HUES48 (cell line): ENCODE data around the gene CDKN2D.
A peak's percentile ranks its signal among the peaks of the same experiment; 100 is the strongest.

Source experiments
- H3K27ac ChIP-seq: one replicate; pipeline ENCODE4 v1.7.0; 2013; ENCODE audit warnings: low read depth, low read length, inconsistent platforms
- H3K27me3 ChIP-seq: 2 replicates; pipeline ENCODE4 v1.6.1; 2013; ENCODE audit warnings: mild to moderate bottlenecking, low read length; ENCODE audit not compliant: control insufficient read depth, insufficient read depth
- H3K36me3 ChIP-seq: 2 replicates; pipeline ENCODE4 v1.6.1; 2013; ENCODE audit warnings: low read length; ENCODE audit not compliant: control insufficient read depth, insufficient read depth
- H3K4me1 ChIP-seq: 2 replicates; pipeline ENCODE4 v1.6.1; 2013; ENCODE audit warnings: mild to moderate bottlenecking, low read length; ENCODE audit not compliant: control insufficient read depth, insufficient read depth
- H3K4me3 ChIP-seq: 2 replicates; pipeline ENCODE4 v1.5.1; 2013; ENCODE audit warnings: mild to moderate bottlenecking, low read depth, low read length
- H3K9ac ChIP-seq: 2 replicates; pipeline ENCODE4 v1.6.1; 2013; ENCODE audit warnings: mild to moderate bottlenecking, low read depth, low read length, moderate library complexity
- H3K9me3 ChIP-seq: 2 replicates; pipeline ENCODE4 v1.6.1; 2013; ENCODE audit warnings: low read length; ENCODE audit not compliant: control insufficient read depth, insufficient read depth

Gene CDKN2D

GRCh38 chr19:10518444-10519361 lies 50.1 kb downstream of the CDKN2D start:
- Histone ChIP-seq H3K27me3 (peaks cover 58% of the 10 kb centered on the region), H3K9ac (no peak overlapping the region), H3K36me3 (no peaks in the 10 kb centered on the region), H3K9me3 (no peaks in the 10 kb centered on the region), H3K4me1 (peaks cover 9% of the 10 kb centered on the region; the same call in 1 of the 2 replicates), H3K4me3 (peak overlapping the region; percentile 78), H3K27ac (no peak overlapping the region)

DNA sequence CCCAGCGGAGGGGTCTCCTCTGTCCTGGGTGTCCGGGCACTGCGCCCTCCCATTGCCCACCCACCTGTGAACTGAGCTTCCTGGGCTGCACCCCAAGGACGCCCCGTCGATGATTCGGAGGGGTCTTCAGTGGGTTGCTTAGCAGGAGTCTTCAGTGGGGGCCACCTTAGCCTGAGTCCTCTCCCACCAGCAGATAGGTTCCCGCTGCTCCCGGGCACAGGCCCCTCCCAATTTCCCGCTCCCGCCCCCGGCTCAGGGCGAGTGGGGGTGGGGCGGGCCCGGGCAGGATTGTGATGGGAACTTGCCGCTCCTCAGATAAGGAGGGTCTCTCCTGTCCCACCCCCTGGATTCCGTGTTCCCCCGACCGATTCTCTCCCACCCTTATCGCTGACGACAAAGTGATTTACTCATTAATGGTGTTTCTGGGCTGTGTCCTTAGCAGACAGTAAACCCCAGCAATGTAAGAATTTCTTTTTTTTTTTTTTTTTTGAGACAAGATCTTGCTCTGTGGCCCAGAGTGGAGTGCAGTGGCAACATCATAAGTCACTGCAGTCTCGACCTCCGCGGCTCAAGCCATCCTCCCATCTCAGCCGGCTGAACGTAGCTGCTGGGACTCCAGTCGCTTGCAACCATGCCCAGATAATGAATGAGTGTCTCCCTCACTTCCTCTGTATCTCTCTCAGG lies 50.9 kb downstream of the CDKN2D start:
- Histone ChIP-seq H3K4me3 (peak overlapping the region; percentile 78), H3K4me1 (peaks cover 9% of the 10 kb centered on the region; the same call in 1 of the 2 replicates), H3K9me3 (no peaks in the 10 kb centered on the region), H3K36me3 (no peaks in the 10 kb centered on the region), H3K9ac (no peak overlapping the region), H3K27me3 (peaks cover 66% of the 10 kb centered on the region), H3K27ac (no peak overlapping the region)

GRCh38 chr19:10517361-10517759 lies 51.4 kb downstream of the CDKN2D start, which contains the start of gene S1PR5:
S1PR5 (minus strand) TSS chr19:10517447; CDS start chr19:10515011, 2,436 bp downstream.
- Histone ChIP-seq H3K27me3 (peaks cover 71% of the 10 kb centered on the region), H3K9me3 (no peaks in the 10 kb centered on the region), H3K4me3 (peak within 1 kb of the TSS; percentile 78), H3K36me3 (no peaks in the 10 kb centered on the region), H3K4me1 (peaks cover 9% of the 10 kb centered on the region; the same call in 1 of the 2 replicates), H3K27ac (no peak within 1 kb of the TSS), H3K9ac (no peak within 1 kb of the TSS)

DNA sequence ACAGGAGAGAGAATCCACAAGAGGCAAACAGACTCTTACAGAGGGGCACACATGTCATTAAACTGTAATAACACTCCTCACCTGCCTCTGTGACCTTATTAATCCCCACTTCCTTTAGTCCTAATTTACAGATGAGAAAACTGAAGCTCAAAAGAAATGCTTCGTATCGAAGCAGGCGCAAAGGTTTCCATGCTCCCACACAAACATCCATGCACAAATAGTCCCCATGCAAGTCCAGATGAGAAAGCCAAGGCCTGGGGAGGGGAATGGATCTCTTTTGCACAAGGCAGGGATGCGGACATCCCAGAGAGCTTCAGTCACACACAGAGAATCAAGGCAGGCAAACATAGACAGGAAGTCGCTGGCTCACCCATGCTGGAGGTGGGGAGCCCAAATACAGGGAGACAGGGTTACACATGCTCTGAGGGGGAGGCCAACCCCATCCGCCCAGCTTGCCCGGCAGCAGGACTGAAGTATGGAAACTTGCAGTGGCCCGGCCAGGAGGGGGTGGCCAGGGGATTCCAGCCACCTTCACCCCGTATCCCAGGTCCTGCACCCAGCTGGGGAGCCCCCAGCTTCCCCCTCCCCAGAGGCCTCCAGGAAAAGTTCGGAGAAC lies 52.0 kb downstream of the CDKN2D start:
- no peak overlapping the region for H3K27ac ChIP-seq
- H3K9me3 ChIP-seq = no peaks in the 10 kb centered on the region
- H3K9ac ChIP-seq = no peak overlapping the region
- peaks cover 71% of the 10 kb centered on the region for H3K27me3 ChIP-seq
- H3K36me3 ChIP-seq = no peaks in the 10 kb centered on the region
- peak overlapping the region; percentile 78 for H3K4me3 ChIP-seq
- peaks cover 9% of the 10 kb centered on the region; the same call in 1 of the 2 replicates for H3K4me1 ChIP-seq
